ENCODE measurements around the gene SLC35F5. TPM values are rescaled to one million over a fixed set of nuclear protein-coding genes. Genes with fewer than 3 reads are reported as not detected.
"Not testable (repeated sequence)": the region's sequence is repeated elsewhere in the genome, so short reads cannot be mapped to it uniquely, and the experiment has no call there.

The SLC35F5 gene
- total RNA-seq, 5 donors from 2014 or later (not counting 1 experiment from before 2014, with no cell fraction given), result 19.5 to 37.0 (median 23.3) TPM

DNA sequence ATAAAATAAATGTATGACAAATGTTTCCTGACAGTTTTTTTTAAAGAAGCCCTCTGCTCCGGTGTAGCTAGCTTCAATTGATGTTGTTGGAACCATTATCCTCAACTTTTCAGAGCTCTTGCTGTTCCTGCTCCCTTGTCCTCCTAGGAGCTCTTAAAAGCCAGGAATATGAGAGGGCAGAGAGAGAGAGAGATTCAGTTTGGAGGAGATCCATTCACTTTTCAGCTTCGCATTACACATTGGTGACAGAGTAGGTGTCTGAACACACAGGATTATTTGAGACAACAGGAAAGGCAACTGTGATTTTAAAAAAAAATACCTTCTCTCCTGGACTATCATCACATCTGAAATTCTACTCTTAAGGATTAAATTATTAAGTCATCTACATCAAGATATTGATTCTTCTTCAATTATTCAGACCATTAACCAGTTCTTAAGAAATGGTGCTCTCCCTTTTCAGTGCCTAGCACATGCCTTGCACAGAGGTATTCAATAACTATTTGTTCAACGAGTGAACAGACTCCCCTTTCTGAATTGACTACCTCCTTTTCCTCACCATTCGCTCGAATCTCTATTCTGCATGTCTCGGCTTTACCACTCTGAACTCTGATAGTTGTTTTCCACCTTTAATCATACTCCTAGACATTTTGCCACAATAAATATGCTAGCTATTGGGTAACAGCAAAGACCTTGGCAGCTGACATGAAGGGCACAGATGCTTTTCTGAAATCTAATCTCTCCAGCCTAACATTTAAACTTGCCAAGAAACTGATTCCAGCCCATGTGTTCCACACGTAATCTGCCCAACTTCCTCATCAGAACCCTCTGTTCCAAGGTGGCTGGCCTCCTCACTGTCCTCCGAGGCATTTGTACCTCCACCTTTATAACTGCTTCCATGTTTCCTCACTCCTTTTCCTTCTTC, 28.6 kb upstream of the SLC35F5 start:
- CTCF ChIA-PET, result no interaction called here
- H3K27ac Mint-ChIP-seq, result no peak overlapping the region

DNA sequence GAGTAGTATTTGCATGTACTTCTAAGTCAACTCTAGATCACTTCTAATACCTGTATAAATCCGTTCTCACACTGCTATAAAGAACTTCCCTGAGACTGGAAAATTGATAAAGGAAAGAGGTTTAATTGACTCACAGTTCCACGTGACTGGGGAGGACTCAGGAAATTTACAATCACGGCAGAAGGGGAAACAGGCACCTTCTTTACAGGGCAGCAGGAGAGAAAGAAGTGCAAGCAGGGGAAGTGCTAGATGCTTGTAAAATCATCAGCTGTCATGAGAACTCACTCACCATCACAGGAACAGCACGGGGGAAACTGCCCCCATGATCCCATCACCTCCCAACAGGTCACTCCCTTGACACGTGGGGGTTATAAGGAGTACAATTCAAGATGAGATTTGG, 24.0 kb upstream of the SLC35F5 start:
- Histone ChIP-seq H3K27me3 (replicated peaks in 1 of 2; ENCODE audit: control insufficient read depth in 2 of 2, extremely low read depth in 1 of 2, insufficient read depth in 2 of 2, low read length in 1 of 2) (peaks cover 0 to 2% of the 10 kb centered on the region in 2 experiments), H3K4me3 (ENCODE audit: control insufficient read depth in 1 of 2, extremely low read depth in 1 of 2, low read length in 1 of 2) (no peak overlapping the region), H3K9me3 (no peaks in the 10 kb centered on the region), H3K4me1 (ENCODE audit: control insufficient read depth in 1 of 2, extremely low read depth in 1 of 2, insufficient read depth in 2 of 2, low read length in 2 of 2) (no peaks in the 10 kb centered on the region), H3K36me3 (ENCODE audit: control insufficient read depth in 2 of 2, extremely low read depth in 1 of 2, insufficient read depth in 1 of 2, low read length in 1 of 2) (no peaks in the 10 kb centered on the region), H3K27ac (ENCODE audit: low read length) (no peak overlapping the region)
- ChIA-PET CTCF (no interaction called here), POLR2A (no interaction called here)
- no peaks in the 10 kb centered on the region for H3K27me3 Mint-ChIP-seq
- H3K4me3 Mint-ChIP-seq, result no peak overlapping the region
- H3K9me3 Mint-ChIP-seq, result no peaks in the 10 kb centered on the region
- no peak overlapping the region for H3K27ac Mint-ChIP-seq
- ATAC-seq (replicated peaks in 1 of 4) (no peak), DNase-seq (no peak)
- H3K4me1 Mint-ChIP-seq, result peaks cover 3 to 12% (median 6%) of the 10 kb centered on the region in 3 donors
- no CpG with 5 or more reads among the region's 5 CpGs for WGBS (ENCODE audit: insufficient coverage)
- H3K36me3 Mint-ChIP-seq, result no peaks in the 10 kb centered on the region

More for the DNA sequence above, 28.6 kb upstream of the SLC35F5 start:
- H3K4me1 Mint-ChIP-seq, result peaks cover 3 to 6% (median 5%) of the 10 kb centered on the region in 3 donors
- H3K27ac ChIP-seq (ENCODE audit: low read length), result no peak overlapping the region
- H3K27me3 Mint-ChIP-seq, result no peaks in the 10 kb centered on the region
- H3K27me3 ChIP-seq (replicated peaks in 1 of 2; ENCODE audit: control insufficient read depth in 2 of 2, extremely low read depth in 1 of 2, insufficient read depth in 2 of 2, low read length in 1 of 2), result peaks cover 0 to 2% of the 10 kb centered on the region in 2 experiments
- no peaks in the 10 kb centered on the region for H3K4me1 ChIP-seq (ENCODE audit: control insufficient read depth in 1 of 2, extremely low read depth in 1 of 2, insufficient read depth in 2 of 2, low read length in 2 of 2)
- no peak overlapping the region for H3K4me3 Mint-ChIP-seq
- peaks cover 3% of the 10 kb centered on the region for H3K36me3 Mint-ChIP-seq
- no peaks in the 10 kb centered on the region for H3K9me3 Mint-ChIP-seq
- DNase-seq (no peak), ATAC-seq (replicated peaks in 1 of 4) (no peak)
- WGBS (ENCODE audit: insufficient coverage), result 68% methylated on average over 6 of the region's 8 CpGs
- H3K4me3 ChIP-seq (ENCODE audit: control insufficient read depth in 1 of 2, extremely low read depth in 1 of 2, low read length in 1 of 2), result no peak overlapping the region
- POLR2A ChIA-PET, result no interaction called here
- H3K9me3 ChIP-seq, result no peaks in the 10 kb centered on the region
- H3K36me3 ChIP-seq (ENCODE audit: control insufficient read depth in 2 of 2, extremely low read depth in 1 of 2, insufficient read depth in 1 of 2, low read length in 1 of 2), result no peaks in the 10 kb centered on the region

- Histone ChIP-seq H3K36me3 (ENCODE audit: control insufficient read depth in 2 of 2, extremely low read depth in 1 of 2, insufficient read depth in 1 of 2, low read length in 1 of 2) (no peaks in the 10 kb centered on the region), H3K27ac (ENCODE audit: low read length) (no peak overlapping the region), H3K9me3 (no peaks in the 10 kb centered on the region), H3K4me1 (ENCODE audit: control insufficient read depth in 1 of 2, extremely low read depth in 1 of 2, insufficient read depth in 2 of 2, low read length in 2 of 2) (no peaks in the 10 kb centered on the region), H3K4me3 (ENCODE audit: control insufficient read depth in 1 of 2, extremely low read depth in 1 of 2, low read length in 1 of 2) (no peak overlapping the region), H3K27me3 (replicated peaks in 1 of 2; ENCODE audit: control insufficient read depth in 2 of 2, extremely low read depth in 1 of 2, insufficient read depth in 2 of 2, low read length in 1 of 2) (no peaks in the 10 kb centered on the region)
- H3K4me3 Mint-ChIP-seq, result no peak overlapping the region
- H3K4me1 Mint-ChIP-seq, result peaks cover 3 to 12% (median 6%) of the 10 kb centered on the region in 3 donors
- no peaks in the 10 kb centered on the region for H3K27me3 Mint-ChIP-seq
- ChIA-PET POLR2A (no interaction called here), CTCF (interaction anchor here in 1 of 2 donors (0.6 kb wide), 1 partner anchor 216 kb away, joined by 4 read pairs; no protein-coding TSS in a partner anchor)
- no peaks in the 10 kb centered on the region for H3K9me3 Mint-ChIP-seq
- no CpG with 5 or more reads among the region's 3 CpGs for WGBS (ENCODE audit: insufficient coverage)
- H3K27ac Mint-ChIP-seq, result no peak overlapping the region
- no peaks in the 10 kb centered on the region for H3K36me3 Mint-ChIP-seq
- ATAC-seq (replicated peaks in 1 of 4), result no peak
- no peak for DNase-seq
Measured at GRCh38 chr2:113777371-113777770, 20.9 kb upstream of the SLC35F5 start.

- ATAC-seq (replicated peaks in 1 of 4) (no peak), DNase-seq (no peak)
- Histone ChIP-seq H3K4me3 (ENCODE audit: control insufficient read depth in 1 of 2, extremely low read depth in 1 of 2, low read length in 1 of 2) (no peak overlapping the region), H3K27ac (ENCODE audit: low read length) (no peak overlapping the region), H3K27me3 (replicated peaks in 1 of 2; ENCODE audit: control insufficient read depth in 2 of 2, extremely low read depth in 1 of 2, insufficient read depth in 2 of 2, low read length in 1 of 2) (no peaks in the 10 kb centered on the region), H3K9me3 (no peaks in the 10 kb centered on the region), H3K36me3 (ENCODE audit: control insufficient read depth in 2 of 2, extremely low read depth in 1 of 2, insufficient read depth in 1 of 2, low read length in 1 of 2) (no peaks in the 10 kb centered on the region), H3K4me1 (ENCODE audit: control insufficient read depth in 1 of 2, extremely low read depth in 1 of 2, insufficient read depth in 2 of 2, low read length in 2 of 2) (no peaks in the 10 kb centered on the region)
- Mint-ChIP-seq H3K27ac (no peak overlapping the region), H3K9me3 (no peaks in the 10 kb centered on the region), H3K4me3 (no peak overlapping the region), H3K27me3 (no peaks in the 10 kb centered on the region), H3K36me3 (no peaks in the 10 kb centered on the region), H3K4me1 (peaks cover 3 to 12% (median 6%) of the 10 kb centered on the region in 3 donors)
- POLR2A ChIA-PET, result no interaction called here
- WGBS (ENCODE audit: insufficient coverage), result 50% methylated on average over 2 of the region's 4 CpGs
- CTCF ChIA-PET, result interaction anchor here in 1 of 2 donors (0.6 kb wide), 1 partner anchor 216 kb away, joined by 4 read pairs; no protein-coding TSS in a partner anchor
Measured at GRCh38 chr2:113776949-113777348, 20.5 kb upstream of the SLC35F5 start.

GRCh38 chr2:113774616-113775015, 18.2 kb upstream of the SLC35F5 start:
- H3K4me3 ChIP-seq (ENCODE audit: control insufficient read depth in 1 of 2, extremely low read depth in 1 of 2, low read length in 1 of 2); DNase-seq; H3K4me1 ChIP-seq (ENCODE audit: control insufficient read depth in 1 of 2, extremely low read depth in 1 of 2, insufficient read depth in 2 of 2, low read length in 2 of 2); H3K36me3 ChIP-seq (ENCODE audit: control insufficient read depth in 2 of 2, extremely low read depth in 1 of 2, insufficient read depth in 1 of 2, low read length in 1 of 2); H3K27me3 ChIP-seq (replicated peaks in 1 of 2; ENCODE audit: control insufficient read depth in 2 of 2, extremely low read depth in 1 of 2, insufficient read depth in 2 of 2, low read length in 1 of 2); H3K27me3 Mint-ChIP-seq; H3K36me3 Mint-ChIP-seq; H3K9me3 Mint-ChIP-seq; H3K27ac Mint-ChIP-seq; H3K4me1 Mint-ChIP-seq; POLR2A ChIA-PET; ATAC-seq (replicated peaks in 1 of 4); H3K27ac ChIP-seq (ENCODE audit: low read length); H3K4me3 Mint-ChIP-seq; H3K9me3 ChIP-seq: not testable (repeated sequence)
- CTCF ChIA-PET, result interaction anchor here in 1 of 2 donors (0.5 kb wide), 1 partner anchor 151 kb away, joined by 9 read pairs; no protein-coding TSS in a partner anchor
- WGBS (ENCODE audit: insufficient coverage), result no CpG with 5 or more reads among the region's 6 CpGs

DNA sequence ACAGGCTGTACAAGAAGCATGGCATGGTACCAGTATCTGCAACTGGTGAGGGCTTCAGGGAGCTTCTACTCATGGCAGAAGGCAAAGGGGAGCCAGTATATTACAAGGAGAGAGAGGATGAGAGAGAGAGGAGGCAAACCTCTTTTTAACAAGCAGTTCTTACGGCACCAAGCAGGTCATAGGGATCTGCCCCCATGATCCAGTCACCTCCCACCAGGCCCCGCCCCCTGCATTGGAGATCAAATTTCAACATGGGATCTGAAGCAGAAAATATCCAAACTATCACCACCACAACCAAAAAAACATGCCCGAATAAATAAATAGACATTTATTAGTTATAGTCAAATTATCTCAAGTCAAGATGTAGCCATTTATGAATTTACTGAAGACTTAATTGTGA, 14.5 kb upstream of the SLC35F5 start:
- Histone ChIP-seq H3K27ac (ENCODE audit: low read length) (no peak overlapping the region), H3K4me3 (ENCODE audit: control insufficient read depth in 1 of 2, extremely low read depth in 1 of 2, low read length in 1 of 2) (no peak overlapping the region), H3K4me1 (ENCODE audit: control insufficient read depth in 1 of 2, extremely low read depth in 1 of 2, insufficient read depth in 2 of 2, low read length in 2 of 2) (no peaks in the 10 kb centered on the region), H3K27me3 (replicated peaks in 1 of 2; ENCODE audit: control insufficient read depth in 2 of 2, extremely low read depth in 1 of 2, insufficient read depth in 2 of 2, low read length in 1 of 2) (peaks cover 0 to 4% of the 10 kb centered on the region in 2 experiments), H3K9me3 (no peaks in the 10 kb centered on the region), H3K36me3 (ENCODE audit: control insufficient read depth in 2 of 2, extremely low read depth in 1 of 2, insufficient read depth in 1 of 2, low read length in 1 of 2) (no peaks in the 10 kb centered on the region)
- no peak for ATAC-seq (replicated peaks in 1 of 4)
- no peak overlapping the region for H3K27ac Mint-ChIP-seq
- no peak for DNase-seq
- no peaks in the 10 kb centered on the region for H3K27me3 Mint-ChIP-seq
- POLR2A ChIA-PET, result no interaction called here
- H3K4me1 Mint-ChIP-seq, result no peaks in the 10 kb centered on the region
- H3K4me3 Mint-ChIP-seq, result no peak overlapping the region
- CTCF ChIA-PET, result interaction anchor here in 1 of 2 donors (0.7 kb wide), 1 partner anchor 186 kb away, joined by 4 read pairs; no protein-coding TSS in a partner anchor
- no CpG with 5 or more reads among the region's 3 CpGs for WGBS (ENCODE audit: insufficient coverage)
- no peaks in the 10 kb centered on the region for H3K36me3 Mint-ChIP-seq
- no peaks in the 10 kb centered on the region for H3K9me3 Mint-ChIP-seq

All from T-cell (primary cell).